ENCODE results near the gene BHLHA15.

DNA sequence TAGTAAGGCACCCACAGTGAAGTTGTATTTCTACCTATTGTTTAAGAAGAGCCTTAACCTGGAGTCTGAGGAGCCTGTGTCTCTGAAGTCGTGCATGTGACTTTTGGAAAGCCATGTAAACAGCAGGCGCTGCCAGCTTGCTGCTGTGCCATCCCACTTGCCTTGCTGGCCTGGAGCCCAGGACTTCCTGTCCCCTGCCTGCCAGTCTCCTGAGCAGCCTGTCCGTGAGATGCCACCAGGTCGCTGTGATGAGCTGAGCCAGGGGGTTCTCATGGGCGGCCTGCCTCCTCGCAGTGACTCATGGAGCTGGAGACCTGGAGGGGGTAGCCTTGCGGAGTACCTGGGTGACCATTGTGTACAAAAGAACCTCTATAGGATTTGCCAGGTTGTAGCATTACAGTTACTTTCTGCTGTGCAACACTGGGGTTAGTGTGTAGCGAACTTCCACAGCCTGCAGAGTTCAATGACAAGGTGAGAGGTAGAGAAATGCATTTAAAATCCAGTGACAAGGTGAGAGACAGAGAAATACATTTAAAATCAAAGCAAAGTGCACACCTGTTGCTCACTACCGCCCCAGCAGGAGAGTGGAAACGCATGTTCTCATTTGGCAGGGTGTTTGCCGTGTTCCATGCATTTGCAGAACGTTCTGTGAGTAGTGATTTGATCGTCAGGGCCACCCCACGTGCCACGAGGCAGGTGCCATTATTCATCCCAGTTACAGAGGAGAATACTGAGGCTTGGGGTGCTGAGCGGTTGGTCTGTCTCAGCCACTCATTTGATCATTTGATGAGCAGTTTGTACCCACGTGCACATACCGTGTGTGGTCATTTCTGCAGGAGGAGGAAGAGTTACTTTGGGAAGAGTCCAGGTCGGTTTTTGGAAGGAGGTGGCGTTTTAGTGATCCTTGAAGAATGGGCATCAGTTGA is 36.6 kb upstream of the BHLHA15 start:
- TF ChIP-seq POLR2A (IDR thresholded peaks at IDR 0.05) (no peak), CTCF (IDR thresholded peaks at IDR 0.05 in 8 of 11, conservative IDR thresholded peaks at IDR 0.05 in 3 of 11) (no peak)

Measured in spleen (tissue), 7 donors.